Measurements from ENCODE around the gene RGL4. TPM values are rescaled to one million over a fixed set of nuclear protein-coding genes. Genes with fewer than 3 reads are reported as not detected.

Gene RGL4
- total RNA-seq, 4 donors from 2014 or later = 0.27 TPM; not detected in 3

DNA sequence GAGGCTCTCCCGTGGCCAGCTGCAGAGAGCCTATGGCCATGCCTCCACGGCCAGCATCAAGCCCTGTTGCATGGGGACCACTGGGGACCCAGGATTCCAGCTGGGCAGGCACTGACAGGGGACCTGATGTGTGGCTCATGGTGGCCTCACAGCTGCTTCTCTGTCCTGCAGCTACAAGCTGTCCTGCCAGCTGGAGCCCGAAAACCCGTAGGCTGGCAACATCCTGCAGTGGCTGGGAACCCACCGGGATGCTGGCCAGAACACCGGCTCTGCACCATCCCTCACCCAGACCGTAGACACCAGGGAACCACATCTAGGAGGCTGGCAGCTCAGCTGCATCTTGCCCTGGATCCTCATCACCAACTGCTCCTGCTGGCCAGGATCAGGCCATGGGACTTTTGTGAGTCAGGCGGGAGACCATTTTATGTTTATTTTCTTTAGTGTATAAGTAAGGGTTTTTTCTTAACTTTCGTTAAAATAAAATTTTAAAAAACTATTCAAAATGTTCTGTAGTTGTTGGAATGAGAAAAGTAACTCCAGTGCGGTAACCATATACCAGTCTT, 7.9 kb downstream of the RGL4 start:
- no peak overlapping the region for H3K4me3 ChIP-seq
- H3K36me3 ChIP-seq = peaks cover 0 to 97% of the 10 kb centered on the region in 2 donors
- no peak for TF ChIP-seq CTCF (IDR thresholded peaks at IDR 0.05)
- no peak for TF ChIP-seq POLR2AphosphoS5 (IDR thresholded peaks at IDR 0.05)
- no peak for TF ChIP-seq EP300 (IDR thresholded peaks at IDR 0.05)
- no peak for TF ChIP-seq POLR2A (IDR thresholded peaks at IDR 0.05)
- ATAC-seq = no peak
- 89 to 93% methylated on average over 4 of the region's 10 CpGs for WGBS, 2 donors (ENCODE audit: low coverage in 1 of 2)
- H3K4me1 ChIP-seq = no peaks in the 10 kb centered on the region
- no peaks in the 10 kb centered on the region for H3K9me3 ChIP-seq
- no peaks in the 10 kb centered on the region for H3K27me3 ChIP-seq
- H3K27ac ChIP-seq = no peak overlapping the region

- H3K4me1 ChIP-seq = no peaks in the 10 kb centered on the region
- WGBS, 2 donors (ENCODE audit: low coverage in 1 of 2) = 86% methylated on average over 7 of the region's 7 CpGs
- no peaks in the 10 kb centered on the region for H3K27me3 ChIP-seq
- TF ChIP-seq POLR2AphosphoS5 (IDR thresholded peaks at IDR 0.05) = no peak
- no peaks in the 10 kb centered on the region for H3K9me3 ChIP-seq
- H3K36me3 ChIP-seq = peaks cover 0 to 97% of the 10 kb centered on the region in 2 donors
- no peak for ATAC-seq
- no peak overlapping the region for H3K27ac ChIP-seq
- H3K4me3 ChIP-seq = no peak overlapping the region
Observed at GRCh38 chr22:23700706-23701105, 9.9 kb downstream of the RGL4 start.

DNA sequence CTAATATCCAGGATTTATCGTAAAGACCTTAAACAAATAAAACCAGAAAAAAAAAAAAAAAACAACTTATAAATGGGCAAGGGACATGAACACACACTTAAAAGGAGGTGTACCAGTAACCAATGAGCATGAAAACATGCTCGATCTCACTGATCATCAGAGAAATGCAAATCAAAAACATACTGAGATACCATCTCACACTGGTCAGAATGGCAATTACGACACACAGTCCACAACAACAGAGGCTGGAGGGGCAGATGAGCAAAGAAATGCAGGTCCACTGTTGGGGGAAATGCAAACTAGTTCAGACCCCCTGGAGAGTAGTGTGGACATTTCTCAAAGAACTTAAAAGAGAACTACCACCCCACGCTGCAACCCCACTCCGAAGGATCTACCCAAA, 13.2 kb downstream of the RGL4 start:
- Histone ChIP-seq H3K4me1 (no peaks in the 10 kb centered on the region), H3K27me3 (no peaks in the 10 kb centered on the region), H3K27ac (no peak overlapping the region), H3K4me3 (no peak overlapping the region), H3K36me3 (peaks cover 0 to 97% of the 10 kb centered on the region in 2 donors), H3K9me3 (no peaks in the 10 kb centered on the region)
- TF ChIP-seq POLR2A (IDR thresholded peaks at IDR 0.05) = no peak
- TF ChIP-seq EP300 (IDR thresholded peaks at IDR 0.05) = no peak
- TF ChIP-seq CTCF (IDR thresholded peaks at IDR 0.05) = no peak
- TF ChIP-seq POLR2AphosphoS5 (IDR thresholded peaks at IDR 0.05) = no peak
- 79 to 87% methylated on average over 4 to 5 of the region's 5 CpGs for WGBS, 2 donors (ENCODE audit: low coverage in 1 of 2)
- no peak for ATAC-seq

DNA sequence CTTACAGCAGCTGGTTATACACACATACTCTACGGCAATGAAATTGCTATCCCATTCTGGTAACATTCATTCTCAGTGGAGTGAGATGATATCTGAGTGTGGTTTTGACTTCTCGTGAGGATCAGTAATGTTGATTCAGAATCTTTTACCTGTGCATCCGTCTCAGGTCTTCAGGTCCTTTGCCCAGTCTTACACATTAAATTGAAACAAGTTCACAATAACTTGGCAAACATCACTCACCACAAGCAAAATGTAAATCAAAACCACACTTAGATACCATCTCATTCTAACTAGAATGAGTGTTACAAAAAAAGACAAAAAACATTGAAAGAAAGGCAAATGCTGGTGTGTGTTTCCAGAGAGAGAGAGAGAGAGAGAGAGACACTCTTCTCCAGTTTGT, 14.0 kb downstream of the RGL4 start:
- Histone ChIP-seq H3K27me3 (no peaks in the 10 kb centered on the region), H3K27ac (no peak overlapping the region), H3K36me3 (peaks cover 0 to 99% of the 10 kb centered on the region in 2 donors), H3K4me1 (no peaks in the 10 kb centered on the region), H3K9me3 (no peaks in the 10 kb centered on the region), H3K4me3 (no peak overlapping the region)
- ATAC-seq = no peak
- 86 to 97% methylated on average over 1 to 3 of the region's 3 CpGs for WGBS, 2 donors (ENCODE audit: low coverage in 1 of 2)
- TF ChIP-seq EP300 (IDR thresholded peaks at IDR 0.05) (no peak), POLR2AphosphoS5 (IDR thresholded peaks at IDR 0.05) (no peak), POLR2A (IDR thresholded peaks at IDR 0.05) (no peak), CTCF (IDR thresholded peaks at IDR 0.05) (no peak)

DNA sequence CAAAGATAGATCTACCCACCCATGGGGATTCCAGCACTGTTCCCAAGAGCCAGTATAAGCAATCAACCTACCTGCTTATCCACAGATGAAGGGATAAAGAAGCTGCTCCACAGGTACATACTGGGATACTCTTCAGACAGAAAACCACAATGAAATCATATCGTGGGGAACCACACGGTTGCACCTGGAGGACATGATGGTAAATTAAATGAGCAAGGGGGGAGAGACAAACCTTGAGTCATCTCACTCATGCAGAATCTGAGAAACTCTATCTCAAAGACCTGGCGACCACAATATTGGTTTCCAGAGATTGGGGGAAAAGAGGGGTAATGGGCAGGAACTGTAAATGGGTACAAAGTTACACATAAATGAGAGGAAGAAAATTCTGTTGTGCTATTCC, 14.5 kb downstream of the RGL4 start:
- peaks cover 0 to 99% of the 10 kb centered on the region in 2 donors for H3K36me3 ChIP-seq
- no peak overlapping the region for H3K27ac ChIP-seq
- H3K4me3 ChIP-seq = no peak overlapping the region
- no peaks in the 10 kb centered on the region for H3K4me1 ChIP-seq
- 80 to 81% methylated on average over 3 of the region's 3 CpGs for WGBS, 2 donors (ENCODE audit: low coverage in 1 of 2)
- no peak for ATAC-seq
- TF ChIP-seq EP300 (IDR thresholded peaks at IDR 0.05) = no peak
- TF ChIP-seq CTCF (IDR thresholded peaks at IDR 0.05) = no peak
- TF ChIP-seq POLR2A (IDR thresholded peaks at IDR 0.05) = no peak
- no peak for TF ChIP-seq POLR2AphosphoS5 (IDR thresholded peaks at IDR 0.05)
- no peaks in the 10 kb centered on the region for H3K9me3 ChIP-seq
- H3K27me3 ChIP-seq = no peaks in the 10 kb centered on the region
